SK-N-SH treated with all-trans-retinoic acid at 6 μM for 48 hours (cell line): ENCODE results near the gene CACNA1I.

Experiments used
- ATAC-seq: fragments of 200-7000 bp; cut with Tn5 transposase; 3 replicates; pipeline ENCODE4 v1.9.1; 2020; ENCODE audit warnings: mild to moderate bottlenecking, moderate library complexity
- ARNTL ChIP-seq: fragments of 450-650 bp; formaldehyde crosslinking; IDR thresholded peaks from 2 replicates; pipeline ENCODE4 v1.5.0; 2020; ENCODE audit warnings: low read depth, mild to moderate bottlenecking, moderate library complexity, borderline replicate concordance
- BACH2 ChIP-seq: fragments of 250-450 bp; sonication (Bioruptor Pico); IDR thresholded peaks from 2 replicates; pipeline ENCODE4 v1.9.0; 2021; ENCODE audit warnings: mild to moderate bottlenecking, borderline replicate concordance
- CREB5 ChIP-seq: fragments of 250-450 bp; sonication (Bioruptor Pico); IDR thresholded peaks from 2 replicates; pipeline ENCODE4 v1.5.1; 2020; ENCODE audit warnings: low read depth, mild to moderate bottlenecking, moderate library complexity
- CSDC2 ChIP-seq: fragments of 250-450 bp; sonication (Bioruptor Pico); IDR thresholded peaks from 2 replicates; pipeline ENCODE4 v1.5.0; 2020; ENCODE audit warnings: mild to moderate bottlenecking, moderate library complexity
- CSRNP3 ChIP-seq: fragments of 250-450 bp; sonication (Bioruptor Pico); IDR thresholded peaks from 2 replicates; pipeline ENCODE4 v1.5.1; 2021; ENCODE audit warnings: mild to moderate bottlenecking, moderate library complexity
- ESRRG ChIP-seq: fragments of 250-450 bp; sonication (Bioruptor Pico); IDR thresholded peaks from 2 replicates; pipeline ENCODE4 v1.6.1; 2021; ENCODE audit warnings: mild to moderate bottlenecking
- GLIS3 ChIP-seq: fragments of 250-450 bp; sonication (Bioruptor Pico); IDR thresholded peaks from 2 replicates; pipeline ENCODE4 v1.5.0; 2020; ENCODE audit warnings: mild to moderate bottlenecking, moderate library complexity
- ISL1 ChIP-seq: fragments of 250-450 bp; sonication (Bioruptor Pico); IDR thresholded peaks from 2 replicates; pipeline ENCODE4 v2.1.2; 2022; ENCODE audit warnings: mild to moderate bottlenecking, moderate library complexity
- OSR1 ChIP-seq: fragments of 250-450 bp; sonication (Bioruptor Pico); IDR thresholded peaks from 2 replicates; pipeline ENCODE4 v1.8.0; 2022; ENCODE audit warnings: moderate library complexity, mild to moderate bottlenecking, inconsistent platforms
- PATZ1 ChIP-seq: fragments of 250-450 bp; sonication (Bioruptor Pico); IDR thresholded peaks from 2 replicates; pipeline ENCODE4 v1.8.0; 2020; ENCODE audit warnings: mild to moderate bottlenecking, moderate library complexity, borderline replicate concordance
- POU6F1 ChIP-seq: fragments of 250-450 bp; sonication (Bioruptor Pico); IDR thresholded peaks from 2 replicates; pipeline ENCODE4 v1.8.0; 2021; ENCODE audit warnings: low read depth, mild to moderate bottlenecking, moderate library complexity, borderline replicate concordance
- PPARA ChIP-seq: fragments of 250-450 bp; sonication (Bioruptor Pico); IDR thresholded peaks from 2 replicates; pipeline ENCODE4 v1.5.0; 2020; ENCODE audit warnings: mild to moderate bottlenecking, borderline replicate concordance
- SNAI2 ChIP-seq: fragments of 250-450 bp; sonication (Bioruptor Pico); IDR thresholded peaks from 2 replicates; pipeline ENCODE4 v1.5.0; 2020; ENCODE audit warnings: mild to moderate bottlenecking, moderate library complexity
- TCF4 ChIP-seq: fragments of 250-450 bp; sonication (Bioruptor Pico); IDR thresholded peaks from 2 replicates; pipeline ENCODE4 v1.8.0; 2021; ENCODE audit warnings: mild to moderate bottlenecking, moderate library complexity, borderline replicate concordance
- TOX ChIP-seq: fragments of 250-450 bp; sonication (Bioruptor Pico); IDR thresholded peaks from 2 replicates; pipeline ENCODE4 v1.8.0; 2021; ENCODE audit warnings: mild to moderate bottlenecking, moderate library complexity, borderline replicate concordance
- TSHZ2 ChIP-seq: fragments of 250-450 bp; sonication (Bioruptor Pico); IDR thresholded peaks from 2 replicates; pipeline ENCODE4 v1.5.0; 2020; ENCODE audit warnings: mild to moderate bottlenecking, moderate library complexity
- ZC3H10 ChIP-seq: fragments of 250-450 bp; sonication (Bioruptor Pico); IDR thresholded peaks from 2 replicates; pipeline ENCODE4 v1.5.1; 2021; ENCODE audit warnings: mild to moderate bottlenecking, moderate library complexity
- ZFP30 ChIP-seq: fragments of 450-650 bp; formaldehyde crosslinking; IDR thresholded peaks from 2 replicates; pipeline ENCODE4 v1.5.0; 2022; ENCODE audit warnings: mild to moderate bottlenecking, moderate library complexity
- ZNF565 ChIP-seq: fragments of 450-650 bp; formaldehyde crosslinking; conservative IDR thresholded peaks from 2 replicates; pipeline ENCODE4 v1.5.0; 2020; ENCODE audit warnings: low read depth, mild to moderate bottlenecking, moderate library complexity
- ZNF70 ChIP-seq: fragments of 450-650 bp; formaldehyde crosslinking; IDR thresholded peaks from 2 replicates; pipeline ENCODE4 v1.5.0; 2020; ENCODE audit warnings: mild to moderate bottlenecking, moderate library complexity
- ZNF8 ChIP-seq: fragments of 450-650 bp; formaldehyde crosslinking; IDR thresholded peaks from 2 replicates; pipeline ENCODE4 v1.5.0; 2020; ENCODE audit warnings: mild to moderate bottlenecking, moderate library complexity

Gene CACNA1I

GRCh38 chr22:39717099-39717498 lies 146.5 kb downstream of the CACNA1I start:
- no peak for TF ChIP-seq ZNF8 (CRISPR knock-in tag)
- TF ChIP-seq CREB5 (CRISPR knock-in tag) = no peak
- TF ChIP-seq SNAI2 = no peak
- no peak for TF ChIP-seq ZNF70 (CRISPR knock-in tag)
- no peak for TF ChIP-seq ZC3H10 (CRISPR knock-in tag)
- TF ChIP-seq TOX (CRISPR knock-in tag) = no peak
- no peak for TF ChIP-seq TCF4
- no peak for TF ChIP-seq CSDC2 (CRISPR knock-in tag)
- TF ChIP-seq OSR1 (CRISPR knock-in tag) = no peak
- TF ChIP-seq ISL1 (CRISPR knock-in tag) = no peak
- TF ChIP-seq ESRRG = no peak
- TF ChIP-seq TSHZ2 (CRISPR knock-in tag) = no peak
- no peak for ATAC-seq

- ATAC-seq = no peak
- TF ChIP-seq CSRNP3 (CRISPR knock-in tag) = no peak
- TF ChIP-seq TCF4 = no peak
- no peak for TF ChIP-seq PPARA (CRISPR knock-in tag)
- TF ChIP-seq SNAI2 = no peak
- no peak for TF ChIP-seq BACH2 (CRISPR knock-in tag)
- TF ChIP-seq OSR1 (CRISPR knock-in tag) = no peak
- TF ChIP-seq ZC3H10 (CRISPR knock-in tag) = no peak
- no peak for TF ChIP-seq ESRRG
- TF ChIP-seq GLIS3 (CRISPR knock-in tag) = no peak
- no peak for TF ChIP-seq CREB5 (CRISPR knock-in tag)
- no peak for TF ChIP-seq POU6F1 (CRISPR knock-in tag)
- no peak for TF ChIP-seq ISL1 (CRISPR knock-in tag)
- no peak for TF ChIP-seq ZNF565
- no peak for TF ChIP-seq PATZ1 (CRISPR knock-in tag)
- TF ChIP-seq ZNF70 (CRISPR knock-in tag) = no peak
- TF ChIP-seq ARNTL = no peak
- TF ChIP-seq CSDC2 (CRISPR knock-in tag) = no peak
- TF ChIP-seq TOX (CRISPR knock-in tag) = no peak
- TF ChIP-seq ZFP30 = no peak
- TF ChIP-seq ZNF8 (CRISPR knock-in tag) = no peak
These were observed 147.7 kb downstream of the CACNA1I start for GRCh38 chr22:39718206-39718605.
